Measurements from ENCODE around the gene GGCX.

Gene GGCX

DNA sequence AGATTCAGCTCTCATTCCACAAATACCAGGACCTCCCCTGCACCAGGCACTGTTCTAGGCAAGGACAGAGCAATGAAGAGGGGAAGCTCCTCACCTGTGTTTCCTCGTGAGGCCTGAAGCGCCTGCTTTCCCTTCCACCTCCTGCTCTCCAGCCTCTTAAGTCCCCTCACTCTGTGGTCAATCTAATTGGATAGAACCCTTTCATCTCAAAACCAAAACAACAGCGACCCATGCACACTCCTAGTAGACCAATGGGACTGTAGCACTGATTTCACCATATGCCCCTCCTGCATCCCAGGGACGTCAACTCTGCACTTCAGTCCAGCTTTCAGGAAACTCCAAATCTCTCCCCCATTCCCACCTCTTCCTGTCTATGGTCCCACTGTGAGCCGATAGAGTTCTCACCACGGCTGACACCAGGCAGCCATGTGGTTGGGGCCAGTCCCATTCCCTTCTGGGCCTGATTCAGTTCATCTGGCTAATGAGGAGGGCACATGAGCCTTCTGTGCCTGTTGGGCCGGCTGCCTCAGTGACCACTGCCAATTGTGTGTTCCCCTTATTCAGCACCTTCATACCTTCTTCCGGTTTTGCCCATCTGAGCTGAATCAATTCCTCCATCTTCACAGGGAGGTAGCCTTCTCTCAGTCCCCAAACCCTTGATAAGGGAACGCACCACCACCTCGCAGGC, 55.6 kb downstream of the GGCX start:
- DNase-seq: no peak

DNA sequence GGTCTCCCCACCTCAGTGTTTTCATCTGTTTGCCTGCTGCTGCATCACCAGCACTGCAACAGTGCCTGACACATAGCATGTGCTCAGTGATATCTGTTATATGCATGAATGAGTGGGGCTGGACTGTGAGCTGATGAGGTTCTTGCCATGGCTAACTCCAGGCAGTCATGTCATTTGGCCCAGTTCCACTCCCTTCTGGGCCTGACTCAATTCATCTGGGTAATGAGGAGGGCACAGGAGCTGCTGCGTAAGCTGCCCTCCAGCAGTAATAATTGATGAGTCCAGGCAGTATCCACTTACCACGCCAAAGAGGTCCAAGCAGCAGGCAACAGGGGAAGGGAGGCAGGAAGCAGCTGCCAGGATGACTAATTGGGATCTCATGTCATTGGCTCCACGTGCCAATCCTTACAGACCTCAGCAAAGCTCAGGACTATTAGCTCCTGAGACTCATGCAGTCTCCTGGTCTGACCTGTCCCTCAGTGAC, 56.5 kb downstream of the GGCX start:
- peak; percentile 83 for DNase-seq

DNA sequence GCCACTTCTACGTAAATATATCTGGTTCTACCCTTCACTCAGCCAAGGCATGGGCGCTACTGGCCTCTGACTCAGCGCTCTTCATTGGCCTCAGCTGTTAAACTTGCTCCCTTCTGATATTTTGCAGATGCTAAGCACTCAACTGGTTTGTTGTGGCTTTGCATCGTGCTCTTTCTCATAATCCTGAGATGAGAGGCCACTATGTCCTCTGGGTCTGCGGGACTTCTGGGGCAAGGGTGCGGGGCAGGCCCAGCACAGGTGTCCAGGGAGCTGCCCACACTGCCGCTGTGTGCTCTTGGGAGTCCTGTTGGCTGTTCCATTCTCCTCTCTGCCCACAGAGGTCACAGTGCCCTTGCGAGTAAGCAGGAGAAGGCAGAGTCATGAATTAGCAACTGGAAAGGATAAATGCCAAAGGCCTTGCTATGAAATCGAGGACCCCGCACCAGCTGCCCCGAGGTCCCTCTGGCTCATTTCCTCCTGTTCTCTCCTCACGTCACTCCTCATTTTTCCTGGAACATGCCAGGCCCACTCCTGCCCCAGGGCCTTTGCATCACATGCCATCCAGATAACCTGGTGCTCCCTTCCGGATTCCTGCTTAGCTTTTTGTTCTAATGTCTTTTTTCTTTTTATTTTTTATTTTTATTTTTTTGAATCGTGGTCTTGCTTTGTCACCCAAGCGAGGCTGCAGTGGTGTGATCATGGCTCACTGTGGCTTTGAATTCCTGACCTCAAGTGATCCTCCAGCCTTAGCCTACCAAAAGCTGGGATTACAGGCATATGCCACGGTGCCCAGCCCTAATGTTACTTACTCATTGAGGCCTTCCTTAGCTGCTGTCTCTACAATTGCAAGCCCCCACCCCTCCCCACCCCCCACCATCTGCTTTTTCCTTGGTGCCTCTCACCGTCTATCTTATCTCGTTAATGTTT, 57.2 kb downstream of the GGCX start:
- no peak for DNase-seq

DNA sequence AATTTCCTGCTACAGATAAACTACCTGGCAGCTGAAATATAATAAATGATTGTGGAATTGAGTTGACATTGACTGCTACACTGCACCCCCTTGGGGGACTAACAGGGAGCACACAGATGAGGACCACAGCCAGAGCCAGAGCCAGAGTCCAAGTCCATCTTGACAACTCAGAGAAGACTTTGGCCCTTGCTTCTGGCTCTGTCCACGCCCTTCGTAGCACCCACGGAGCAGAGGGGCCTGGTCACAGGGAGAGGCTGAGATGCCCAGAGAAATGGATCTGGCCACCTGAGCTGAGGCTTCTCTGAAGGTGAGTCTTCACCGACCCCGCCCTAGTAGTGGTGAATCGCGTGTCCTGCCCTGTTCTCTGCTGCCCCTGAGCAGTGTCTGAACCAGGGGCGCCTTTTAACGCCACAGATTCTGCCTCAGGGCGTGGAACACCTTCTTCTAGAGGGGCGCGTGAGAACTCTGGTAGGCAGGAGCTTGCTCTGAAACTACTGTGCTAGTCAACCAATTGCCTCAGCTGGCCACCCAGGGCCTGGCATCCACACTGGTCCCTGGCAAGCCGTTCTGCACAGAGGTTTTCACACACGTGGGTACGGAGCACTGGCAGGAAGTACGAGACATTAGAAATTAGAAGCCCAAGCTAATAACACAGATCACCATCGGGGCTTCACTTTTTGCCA, 58.0 kb downstream of the GGCX start:
- DNase-seq: no peak

DNA sequence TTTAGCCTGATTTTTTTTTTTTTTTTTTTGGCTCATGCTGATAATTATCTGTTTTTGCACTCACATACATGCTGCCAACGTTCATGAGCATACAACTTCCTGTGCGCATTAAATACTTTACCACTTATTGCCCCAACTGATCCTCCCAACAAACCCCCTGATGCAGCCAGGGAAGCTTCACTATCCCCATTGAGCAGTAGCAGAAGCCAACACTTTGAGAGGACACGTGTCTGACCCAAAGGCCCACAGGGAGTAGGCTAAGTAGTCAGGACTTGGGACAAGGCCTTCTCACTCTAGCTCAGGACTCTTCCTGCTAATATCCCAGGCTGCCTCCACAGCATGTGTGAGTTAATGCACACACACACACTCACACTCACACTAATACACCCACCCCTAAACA, 58.6 kb downstream of the GGCX start:
- DNase-seq: no peak

DNA sequence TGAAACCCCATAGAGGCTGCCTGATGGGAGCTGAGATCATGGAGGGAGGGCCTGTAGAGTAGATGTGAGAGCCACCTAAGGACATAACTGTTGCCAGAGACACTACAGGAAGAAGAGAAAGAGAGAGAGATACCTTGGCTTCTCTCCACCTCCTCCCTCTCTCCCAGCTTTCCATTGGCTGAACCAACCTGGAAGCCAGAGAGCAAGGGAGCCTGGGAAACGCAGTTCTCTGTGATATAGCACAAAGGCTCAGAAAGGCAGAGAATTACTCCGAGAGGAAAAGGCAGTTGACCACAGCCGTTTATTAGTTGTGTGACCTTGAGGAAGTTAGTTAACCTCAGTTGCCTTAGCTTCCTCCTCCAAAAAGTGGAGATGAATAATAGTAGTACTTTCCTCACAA, 60.0 kb downstream of the GGCX start:
- no peak for DNase-seq

DNA sequence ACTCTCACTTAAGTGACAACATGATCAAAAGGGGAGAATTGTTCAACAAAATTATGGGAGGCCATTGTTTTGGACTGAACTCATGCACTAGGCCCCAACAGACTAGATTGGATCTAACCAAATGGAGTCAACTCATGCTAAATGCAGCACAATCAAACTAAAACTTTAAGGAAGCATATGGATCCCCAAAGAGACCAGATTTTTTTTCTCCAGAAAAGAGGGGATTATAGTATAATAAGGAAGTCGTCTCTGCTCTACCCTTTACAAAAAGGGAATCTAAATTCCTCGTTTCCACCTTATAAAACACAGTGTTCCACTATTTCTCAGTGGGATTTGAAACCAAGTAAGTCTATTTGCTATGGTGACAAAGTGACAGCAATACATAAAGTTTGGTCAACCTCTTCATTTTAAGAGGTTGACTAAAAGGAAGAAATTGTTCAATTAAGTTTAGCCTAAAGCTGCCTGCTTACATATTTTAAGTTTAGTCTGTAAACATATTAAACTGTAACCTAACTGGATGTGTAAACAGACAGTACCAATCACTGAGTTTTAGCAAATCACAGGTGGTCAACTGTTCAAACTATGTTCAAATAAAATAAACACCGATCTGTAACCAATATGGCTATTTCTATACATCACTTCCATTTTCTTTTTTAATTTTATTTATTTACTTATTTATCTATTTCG, 63.2 kb downstream of the GGCX start:
- DNase-seq: no peak

DNA sequence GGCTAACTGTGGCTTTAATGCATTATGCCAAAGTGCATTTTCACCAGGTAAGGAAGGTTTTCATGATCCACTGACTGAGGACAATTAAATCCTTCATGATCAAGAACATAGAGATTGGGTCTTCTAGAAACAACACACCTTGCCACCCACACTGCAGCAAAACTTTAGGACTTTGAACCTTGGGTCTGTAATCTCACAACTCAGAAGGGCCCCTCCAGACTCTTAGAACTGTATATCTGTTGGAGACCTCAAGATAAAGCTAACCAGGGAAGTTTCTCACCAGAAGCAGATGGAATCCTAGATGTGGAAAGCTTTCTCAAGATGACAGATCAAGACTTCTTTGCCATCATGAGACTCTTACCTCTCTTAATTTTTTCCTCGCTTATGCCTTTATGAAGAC, 64.9 kb downstream of the GGCX start:
- DNase-seq: no peak

All from COR-L47 (cell line).